OCI-LY1 (cell line): ENCODE data around the gene RERE.
"Not testable (repeated sequence)": the region's sequence is repeated elsewhere in the genome, so short reads cannot be mapped to it uniquely, and the experiment has no call there.

Experiments used
- H2AFZ ChIP-seq: fragments of 200-600 bp; sonication (generic), shearing (Covaris generic); 2 replicates; pipeline ENCODE4 v1.6.0; 2014; ENCODE audit warnings: antibody characterized with exemption, mild to moderate bottlenecking, low read length
- H3F3A ChIP-seq: fragments of 200-600 bp; sonication (generic), shearing (Covaris generic); 2 replicates; pipeline ENCODE4 v1.6.0; 2014; ENCODE audit warnings: mild to moderate bottlenecking, antibody characterized with exemption, low read length, moderate library complexity; ENCODE audit not compliant: insufficient read depth
- H3K27ac ChIP-seq: fragments of 200-600 bp; sonication (generic); 2 replicates; pipeline ENCODE4 v1.5.1; 2014; ENCODE audit warnings: low read length, mixed run types, mild to moderate bottlenecking, low read depth; ENCODE audit not compliant: poor library complexity, severe bottlenecking
- H3K27me3 ChIP-seq: fragments of 200-600 bp; sonication (generic); 2 replicates; pipeline ENCODE4 v1.6.0; 2014; ENCODE audit warnings: antibody characterized with exemption, mild to moderate bottlenecking, low read length, moderate library complexity; ENCODE audit not compliant: insufficient read depth
- H3K36me3 ChIP-seq: fragments of 200-600 bp; sonication (generic); 2 replicates; pipeline ENCODE4 v1.6.1; 2014; ENCODE audit warnings: mild to moderate bottlenecking, antibody characterized with exemption, low read length, moderate library complexity, mixed read lengths; ENCODE audit not compliant: insufficient read depth
- H3K4me1 ChIP-seq: fragments of 200-600 bp; sonication (generic); 2 replicates; pipeline ENCODE4 v1.5.1; 2014; ENCODE audit warnings: mild to moderate bottlenecking, low read length, moderate library complexity; ENCODE audit not compliant: insufficient read depth, severe bottlenecking
- H3K4me2 ChIP-seq: fragments of 200-600 bp; sonication (generic), shearing (Covaris generic); 2 replicates; pipeline ENCODE4 v1.6.1; 2014; ENCODE audit warnings: low read length
- H3K4me3 ChIP-seq: fragments of 200-600 bp; sonication (generic); 2 replicates; pipeline ENCODE4 v1.5.1; 2014; ENCODE audit warnings: low read length, low read depth, mild to moderate bottlenecking, mixed read lengths; ENCODE audit not compliant: poor library complexity, severe bottlenecking
- H3K79me2 ChIP-seq: fragments of 200-600 bp; shearing (Covaris generic); 2 replicates; pipeline ENCODE4 v1.6.1; 2016; ENCODE audit warnings: mixed run types, low read length, mixed read lengths; ENCODE audit not compliant: insufficient read depth
- H3K9ac ChIP-seq: fragments of 200-600 bp; sonication (generic), shearing (Covaris generic); 2 replicates; pipeline ENCODE4 v1.6.1; 2014; ENCODE audit warnings: mild to moderate bottlenecking, low read length, mixed read lengths
- H3K9me2 ChIP-seq: fragments of 200-600 bp; sonication (generic), shearing (Covaris generic); 2 replicates; pipeline ENCODE4 v1.6.1; 2014; ENCODE audit warnings: low read depth, mild to moderate bottlenecking, low read length, mixed read lengths
- H3K9me3 ChIP-seq: fragments of 200-600 bp; shearing (Covaris generic); 2 replicates; pipeline ENCODE4 v1.6.1; 2014; ENCODE audit warnings: low read length, mixed read lengths
- H4K20me1 ChIP-seq: fragments of 200-600 bp; sonication (generic), shearing (Covaris generic); 2 replicates; pipeline ENCODE4 v1.6.0; 2016; ENCODE audit warnings: mild to moderate bottlenecking, low read length; ENCODE audit not compliant: insufficient read depth

The RERE gene

DNA sequence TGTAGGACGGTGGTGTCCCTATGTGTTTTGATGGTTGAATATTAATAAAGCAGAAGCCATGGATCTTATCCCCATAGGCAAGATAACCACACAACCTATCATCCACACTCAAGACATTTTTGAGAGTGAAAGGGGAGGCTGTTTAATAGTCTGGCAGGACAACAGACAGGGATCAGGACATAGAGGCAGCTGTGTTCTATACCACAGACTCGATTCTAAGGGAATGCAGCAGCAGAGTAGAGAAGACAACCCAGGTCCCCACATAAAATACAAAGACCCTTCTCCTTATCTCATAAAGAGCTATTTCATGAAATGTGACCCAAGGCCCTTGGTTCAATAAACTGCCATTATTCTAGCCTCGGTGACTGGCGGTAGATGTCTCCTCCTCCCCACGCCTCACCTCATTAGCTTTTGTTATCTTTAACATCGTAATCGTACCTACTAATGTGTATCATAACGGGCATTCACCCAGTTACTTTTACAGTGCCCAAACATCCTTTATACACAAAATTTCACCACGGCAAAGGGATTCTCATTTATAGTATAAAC lies 196.3 kb downstream of the RERE start:
- not testable (repeated sequence) for H3K9me3 ChIP-seq, H3K4me3 ChIP-seq, H3K27me3 ChIP-seq, H3K36me3 ChIP-seq, H3K4me1 ChIP-seq, H2AFZ ChIP-seq, H3F3A ChIP-seq, H3K79me2 ChIP-seq, H3K27ac ChIP-seq, H3K9ac ChIP-seq, H4K20me1 ChIP-seq, H3K9me2 ChIP-seq, H3K4me2 ChIP-seq

GRCh38 chr1:8619917-8620502 lies 197.4 kb downstream of the RERE start:
- not testable (repeated sequence) for H3K4me1 ChIP-seq, H3K27ac ChIP-seq, H3F3A ChIP-seq, H3K36me3 ChIP-seq, H3K27me3 ChIP-seq, H3K9me3 ChIP-seq, H4K20me1 ChIP-seq, H3K4me3 ChIP-seq, H3K4me2 ChIP-seq, H3K9ac ChIP-seq, H3K79me2 ChIP-seq, H3K9me2 ChIP-seq, H2AFZ ChIP-seq

- H3K4me1 ChIP-seq, H3K9ac ChIP-seq, H3K27ac ChIP-seq, H3K9me2 ChIP-seq, H2AFZ ChIP-seq, H3K9me3 ChIP-seq, H3K36me3 ChIP-seq, H3K27me3 ChIP-seq, H3K79me2 ChIP-seq, H3K4me3 ChIP-seq, H3F3A ChIP-seq, H4K20me1 ChIP-seq, H3K4me2 ChIP-seq: not testable (repeated sequence)
Measured at GRCh38 chr1:8619419-8619818, 198.0 kb downstream of the RERE start.

DNA sequence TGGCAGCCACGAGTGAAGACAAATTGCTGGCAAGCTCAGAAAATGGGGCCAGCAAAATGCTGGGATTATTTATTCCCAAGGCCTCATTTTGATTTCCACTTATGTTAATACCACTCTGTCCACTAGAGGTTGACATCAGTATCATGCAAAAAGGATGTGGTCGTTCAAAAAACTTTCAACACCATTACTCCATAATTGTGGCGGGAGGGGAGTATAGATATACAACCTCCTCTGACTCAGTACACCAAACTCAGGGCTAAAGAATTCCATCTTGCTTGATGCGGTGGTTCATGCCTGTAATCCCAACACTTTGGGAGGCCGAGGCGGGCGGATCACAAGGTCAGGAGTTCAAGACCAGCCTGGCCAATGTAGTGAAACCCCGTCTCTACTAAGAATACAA lies 200.6 kb downstream of the RERE start:
- not testable (repeated sequence) for H3K79me2 ChIP-seq, H3K36me3 ChIP-seq, H3K9ac ChIP-seq, H3K4me3 ChIP-seq, H3K9me3 ChIP-seq, H3K27me3 ChIP-seq, H3K27ac ChIP-seq, H3K9me2 ChIP-seq, H3K4me1 ChIP-seq, H3F3A ChIP-seq, H3K4me2 ChIP-seq, H4K20me1 ChIP-seq, H2AFZ ChIP-seq

DNA sequence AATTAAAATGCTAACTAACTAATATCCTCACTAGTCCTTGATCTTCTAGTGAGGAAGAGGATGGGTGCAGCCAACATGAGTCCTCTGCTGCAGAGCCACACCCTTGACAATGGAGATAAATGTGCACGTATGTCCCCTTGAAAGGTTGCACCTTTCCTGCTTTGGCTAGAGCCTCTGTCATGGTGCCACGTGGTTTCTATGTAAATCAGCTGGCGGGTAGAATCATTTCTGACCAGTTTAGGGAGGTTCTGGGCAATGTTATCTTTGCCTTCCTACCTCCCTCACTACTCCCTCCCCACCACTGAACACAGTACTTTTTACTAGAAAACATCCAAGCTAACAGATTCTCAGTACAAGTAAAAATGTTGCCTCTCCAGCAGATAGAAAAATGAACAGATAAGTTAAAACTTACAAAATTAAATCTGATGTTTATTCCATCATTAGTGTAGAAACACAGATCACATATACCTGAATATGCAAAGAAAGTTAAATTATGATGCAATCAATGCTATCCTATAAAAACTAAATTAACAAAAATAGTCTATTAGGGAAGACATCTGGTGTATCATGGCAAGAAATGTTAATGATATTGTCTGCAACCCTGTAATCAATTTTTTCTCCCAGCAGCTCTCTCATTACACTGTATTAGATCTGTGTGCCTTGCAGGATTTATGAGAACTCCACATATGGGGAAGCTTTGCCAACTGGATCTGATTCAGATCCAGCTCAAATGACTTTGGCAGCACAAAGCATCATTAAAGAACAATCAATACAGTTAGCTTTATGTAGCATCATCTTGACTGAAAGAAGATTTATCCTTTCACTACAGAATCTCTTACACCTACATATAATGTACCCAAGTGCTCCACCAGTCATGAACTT lies 205.6 kb downstream of the RERE start:
- not testable (repeated sequence) for H3F3A ChIP-seq, H3K27me3 ChIP-seq, H3K4me1 ChIP-seq, H4K20me1 ChIP-seq, H3K9me3 ChIP-seq, H3K4me3 ChIP-seq, H3K4me2 ChIP-seq, H3K79me2 ChIP-seq, H3K27ac ChIP-seq, H3K9me2 ChIP-seq, H3K9ac ChIP-seq, H2AFZ ChIP-seq, H3K36me3 ChIP-seq
